Keratinocyte (primary cell): ENCODE results near the gene AMBP. TPM values are rescaled to one million over a fixed set of nuclear protein-coding genes. Genes with fewer than 3 reads are reported as not detected.

Experiments used
- DNase-seq: peaks from one replicate; pipeline ENCODE4 v3.0.0-alpha.2; 2011; ENCODE audit warnings: low read depth, missing footprints, low spot score
- FAIRE-seq: peaks from 2 replicates; lab custom pipeline; 2011; peaks lifted over from hg19 to GRCh38; lab: Jason Lieb, UNC
- H2AFZ ChIP-seq: 2 replicates; pipeline ENCODE4 v1.6.0; 2012; ENCODE audit warnings: low read length, control low read depth, inconsistent platforms; ENCODE audit not compliant: control insufficient read depth
- H3K27ac ChIP-seq: 2 replicates; pipeline ENCODE4 v1.5.1; 2011; ENCODE audit warnings: low read length; ENCODE audit not compliant: control insufficient read depth, insufficient read depth
- H3K27me3 ChIP-seq: 3 replicates; pipeline ENCODE4 v1.6.0; 2011; ENCODE audit warnings: low read length; ENCODE audit not compliant: control insufficient read depth, insufficient read depth; ENCODE audit errors: extremely low read depth
- H3K36me3 ChIP-seq, 2 experiments: 2 replicates in 1 of 2; 3 replicates in 1 of 2; pipeline ENCODE4 v1.5.1; 2011; ENCODE audit warnings: low read length in 2 of 2, mild to moderate bottlenecking in 1 of 2; ENCODE audit not compliant: control insufficient read depth in 2 of 2, insufficient read depth in 2 of 2; ENCODE audit errors: extremely low read depth in 1 of 2
- H3K4me1 ChIP-seq: 3 replicates; pipeline ENCODE4 v1.5.1; 2011; ENCODE audit warnings: low read length; ENCODE audit not compliant: control insufficient read depth, insufficient read depth; ENCODE audit errors: extremely low read depth
- H3K4me2 ChIP-seq: 3 replicates; pipeline ENCODE4 v1.6.0; 2011; ENCODE audit warnings: low read depth, low read length; ENCODE audit not compliant: control insufficient read depth, insufficient read depth; ENCODE audit errors: extremely low read depth
- H3K4me3 ChIP-seq, 3 experiments: fragments of 200-600 bp in 1 of 3; sonication (generic) in 1 of 3; 2 replicates in 2 of 3; 3 replicates in 1 of 3; pipeline ENCODE4 v1.5.1; 2011 to 2016; ENCODE audit warnings: low read length in 3 of 3, mild to moderate bottlenecking in 3 of 3, control low read depth in 2 of 3, inconsistent platforms in 1 of 3, low read depth in 1 of 3, mixed read lengths in 1 of 3, mixed run types in 1 of 3, moderate library complexity in 1 of 3; ENCODE audit not compliant: control insufficient read depth in 2 of 3, insufficient read depth in 2 of 3; ENCODE audit errors: extremely low read depth in 1 of 3
- H3K79me2 ChIP-seq: 2 replicates; pipeline ENCODE4 v1.6.0; 2012; ENCODE audit warnings: low read length; ENCODE audit not compliant: control insufficient read depth, insufficient read depth
- H3K9ac ChIP-seq: 3 replicates; pipeline ENCODE4 v1.6.0; 2011; ENCODE audit warnings: low read length; ENCODE audit not compliant: control insufficient read depth, insufficient read depth; ENCODE audit errors: extremely low read depth
- H3K9me1 ChIP-seq: 3 replicates; pipeline ENCODE4 v1.6.0; 2011; ENCODE audit warnings: low read length; ENCODE audit not compliant: control insufficient read depth, insufficient read depth; ENCODE audit errors: extremely low read depth
- H3K9me3 ChIP-seq: 2 replicates; pipeline ENCODE4 v1.5.1; 2012; ENCODE audit warnings: low read depth, low read length; ENCODE audit not compliant: control insufficient read depth
- H4K20me1 ChIP-seq: 3 replicates; pipeline ENCODE4 v1.6.0; 2011; ENCODE audit warnings: low read length; ENCODE audit not compliant: control insufficient read depth, insufficient read depth; ENCODE audit errors: extremely low read depth
- CTCF ChIP-seq, 3 experiments: IDR thresholded peaks in 1 of 3; conservative IDR thresholded peaks in 1 of 3; optimal IDR thresholded peaks in 1 of 3; 2 replicates in 2 of 3; 3 replicates in 1 of 3; pipeline versions ENCODE3 to v1.5.1; 2011; ENCODE audit warnings: low read length in 3 of 3, mild to moderate bottlenecking in 3 of 3, moderate library complexity in 2 of 3, control low read depth in 1 of 3, inconsistent platforms in 1 of 3; ENCODE audit not compliant: insufficient read depth in 2 of 3; ENCODE audit errors: extremely low read depth in 1 of 3
- EZH2 ChIP-seq: IDR thresholded peaks from one replicate; pipeline ENCODE4 v1.6.1; 2012; ENCODE audit warnings: inconsistent platforms, mild to moderate bottlenecking, low read length, moderate library complexity
- dilution Hi-C: fragments of 300-500 bp; cut with MboI; formaldehyde crosslinking; loops from one replicate; pipeline ENCODE4 v1.7.0; 2020; ENCODE audit warnings: low sequenced_read_pairs; ENCODE audit not compliant: extremely low pct_ligation_motif_present
- polyA plus RNA-seq, 5 experiments: library from polyadenylated mRNA; depleted of rRNA in 3 of 5; stranded (reverse) in 3 of 5; stranded (forward) in 1 of 5; unstranded in 1 of 5; fragments of >200 nt; gene quantifications; 1 replicate in 1 of 5; 2 replicates in 3 of 5; 3 replicates in 1 of 5; pipeline versions ENCODE4 v1.2.1 to v1.2.3, GENCODE V29; 2011 to 2012; ENCODE audit warnings: missing spikeins in 2 of 5, low read depth in 1 of 5, low replicate concordance in 1 of 5

The AMBP gene
- polyA plus RNA-seq, 1 donor (not counting 4 experiments of a cell fraction or from before 2014, with no cell fraction given), result not detected

DNA sequence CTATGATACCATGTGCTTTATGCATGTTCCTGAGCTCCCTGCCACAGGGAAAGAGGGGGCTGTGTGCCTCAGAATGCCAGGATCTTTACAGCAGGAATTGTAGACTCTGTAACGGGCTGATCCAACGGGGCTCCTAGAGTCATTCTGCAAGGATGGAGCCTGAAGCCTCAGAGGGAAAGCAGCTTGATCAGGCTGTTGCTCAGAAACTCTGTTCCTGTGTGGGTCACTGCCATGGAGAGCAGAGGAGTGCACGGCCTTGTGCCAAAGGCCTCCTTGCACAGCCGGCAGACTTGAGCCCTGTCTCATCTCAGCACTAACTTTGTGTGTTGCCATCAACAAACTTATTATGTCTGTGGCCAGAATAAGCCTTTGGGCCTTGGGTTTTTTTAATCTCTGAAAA is 51.8 kb downstream of the AMBP start:
- peaks cover 0 to 5% of the 10 kb centered on the region in 2 experiments for H3K36me3 ChIP-seq
- no peak for DNase-seq

DNA sequence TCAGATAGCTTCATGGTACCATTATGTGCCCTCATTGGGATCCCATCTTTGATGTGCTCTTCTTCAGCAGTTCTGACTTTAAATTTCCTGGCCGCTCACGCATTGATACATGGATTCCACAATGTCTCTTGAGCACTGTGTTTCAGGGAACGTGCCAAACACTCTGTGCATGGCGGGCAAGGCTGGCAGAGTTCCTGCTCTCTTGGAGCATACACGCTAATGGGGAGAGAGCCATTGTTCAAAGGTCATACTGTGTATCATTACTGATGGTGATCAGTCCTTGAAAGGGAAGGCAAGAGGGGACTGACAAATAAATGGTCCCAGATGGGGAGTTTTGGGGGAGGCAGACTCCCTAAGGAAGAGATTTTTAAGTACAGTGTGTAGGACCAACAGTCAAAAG is 52.3 kb downstream of the AMBP start:
- Histone ChIP-seq H3K79me2 (no peaks in the 10 kb centered on the region), H3K9me1 (no peaks in the 10 kb centered on the region), H4K20me1 (no peaks in the 10 kb centered on the region), H3K9me3 (no peaks in the 10 kb centered on the region), H3K4me2 (no peak overlapping the region), H3K27me3 (no peaks in the 10 kb centered on the region), H3K4me3 (no peak overlapping the region), H2AFZ (no peak overlapping the region), H3K27ac (no peak overlapping the region), H3K36me3 (peaks cover 0 to 4% of the 10 kb centered on the region in 2 experiments), H3K4me1 (peaks cover 9% of the 10 kb centered on the region), H3K9ac (no peak overlapping the region)
- FAIRE-seq (no peak), DNase-seq (no peak)
- TF ChIP-seq CTCF (optimal IDR thresholded peaks at IDR 0.05 in 1 of 3, IDR thresholded peaks at IDR 0.05 in 1 of 3, conservative IDR thresholded peaks at IDR 0.05 in 1 of 3; ENCODE audit: extremely low read depth in 1 of 3, insufficient read depth in 2 of 3, low read length in 3 of 3) (no peak), EZH2 (no peak)
- dilution Hi-C loops, result no loop called here

More for the DNA sequence above, 51.8 kb downstream of the AMBP start:
- Histone ChIP-seq H3K9me3 (no peaks in the 10 kb centered on the region), H3K27ac (no peak overlapping the region), H3K9me1 (no peaks in the 10 kb centered on the region), H3K9ac (no peak overlapping the region), H3K4me3 (no peak overlapping the region), H3K79me2 (no peaks in the 10 kb centered on the region), H2AFZ (no peak overlapping the region), H3K4me2 (no peak overlapping the region), H3K27me3 (no peaks in the 10 kb centered on the region), H3K4me1 (peaks cover 9% of the 10 kb centered on the region), H4K20me1 (no peaks in the 10 kb centered on the region)
- dilution Hi-C loops, result no loop called here
- TF ChIP-seq EZH2 (no peak), CTCF (optimal IDR thresholded peaks at IDR 0.05 in 1 of 3, IDR thresholded peaks at IDR 0.05 in 1 of 3, conservative IDR thresholded peaks at IDR 0.05 in 1 of 3; ENCODE audit: extremely low read depth in 1 of 3, insufficient read depth in 2 of 3, low read length in 3 of 3) (no peak)
- FAIRE-seq, result no peak
